ENCODE data around the gene AKR7A3.
"Not testable (repeated sequence)": the region's sequence is repeated elsewhere in the genome, so short reads cannot be mapped to it uniquely, and the experiment has no call there.

- not testable (repeated sequence) for TF ChIP-seq CTCF (IDR thresholded peaks at IDR 0.05); MLX (CRISPR knock-in tag; IDR thresholded peaks at IDR 0.05); ZNF423 (CRISPR knock-in tag; IDR thresholded peaks at IDR 0.05); E2F1 (CRISPR knock-in tag; IDR thresholded peaks at IDR 0.05); ELF4 (CRISPR knock-in tag; IDR thresholded peaks at IDR 0.05; ENCODE audit: low read depth); AR (CRISPR knock-in tag; IDR thresholded peaks at IDR 0.05); ATF2 (CRISPR knock-in tag; IDR thresholded peaks at IDR 0.05; ENCODE audit: borderline replicate concordance, low read depth); ZNF232 (CRISPR knock-in tag; IDR thresholded peaks at IDR 0.05); FOXJ3 (CRISPR knock-in tag; IDR thresholded peaks at IDR 0.05; ENCODE audit: borderline replicate concordance); HMGA2 (CRISPR knock-in tag; IDR thresholded peaks at IDR 0.05); SP1 (CRISPR knock-in tag; conservative IDR thresholded peaks at IDR 0.05); USF2 (CRISPR knock-in tag; IDR thresholded peaks at IDR 0.05)
These were observed 2.8 kb downstream of the AKR7A3 start for GRCh38 chr1:19285807-19286206.
